ENCODE measurements around the gene PTK6.

The PTK6 gene

DNA sequence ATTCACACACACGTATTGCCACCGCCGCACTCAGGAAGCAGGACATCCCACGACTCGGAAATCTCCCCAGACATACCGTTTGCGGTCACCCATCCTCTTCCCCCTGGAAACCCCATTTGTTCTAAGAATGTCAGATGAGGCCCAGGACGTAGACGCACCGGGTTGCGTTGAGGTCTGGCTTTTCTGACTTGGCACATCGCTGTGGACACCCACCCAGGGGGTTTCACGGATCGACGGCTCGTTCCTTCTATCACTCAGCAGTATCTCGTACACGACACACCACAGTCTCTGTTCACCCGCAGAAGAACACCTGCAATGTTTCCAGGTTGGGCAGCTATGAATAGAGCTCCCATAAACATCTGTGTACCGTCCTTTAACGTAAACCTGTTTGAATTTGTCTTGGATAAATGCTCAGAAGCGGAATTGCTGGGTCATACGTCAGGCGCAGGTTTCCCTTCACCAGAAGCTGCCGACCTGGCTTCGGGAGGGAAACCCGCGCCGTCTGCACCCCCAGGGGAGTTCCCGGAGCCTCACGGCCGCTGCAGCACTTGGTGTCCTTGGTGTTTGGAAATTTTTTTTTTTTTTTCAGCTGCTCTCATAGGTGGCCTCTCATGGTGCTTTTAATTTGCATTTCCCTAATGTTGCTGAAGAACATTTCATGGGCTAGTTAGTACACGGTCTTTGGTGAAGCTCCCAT, 29.0 kb downstream of the PTK6 start:
- DNase-seq (ENCODE audit: low read depth in 2 of 2): no peak

DNA sequence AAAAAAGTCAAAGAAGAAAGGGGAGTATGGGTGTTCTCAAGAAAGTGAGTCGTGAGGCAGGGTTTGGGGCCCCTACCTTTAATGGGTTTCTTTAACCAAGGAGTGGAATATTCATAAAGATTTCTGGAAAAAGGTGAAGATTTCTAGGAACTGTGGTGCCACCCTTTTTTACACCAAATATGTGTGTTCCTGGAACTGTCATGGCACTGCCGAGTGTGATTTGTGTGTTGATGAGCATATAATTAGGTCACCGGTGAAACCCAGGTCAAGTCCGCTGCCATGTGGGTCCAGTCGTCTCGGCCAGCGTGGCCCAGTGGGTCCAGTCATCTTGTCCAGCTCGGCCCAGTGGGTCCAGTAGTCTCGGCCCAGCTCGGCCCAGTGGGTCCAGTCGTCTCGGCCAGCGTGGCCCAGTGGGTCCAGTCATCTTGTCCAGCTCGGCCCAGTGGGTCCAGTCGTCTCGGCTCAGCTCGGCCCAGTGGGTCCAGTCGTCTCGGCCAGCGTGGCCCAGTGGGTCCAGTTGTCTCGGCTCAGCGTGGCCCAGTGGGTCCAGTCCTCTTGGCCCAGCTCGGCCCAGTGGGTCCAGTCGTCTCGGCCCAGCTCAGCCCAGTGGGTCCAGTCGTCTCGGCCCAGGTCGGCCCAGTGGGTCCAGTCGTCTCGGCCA, 30.0 kb downstream of the PTK6 start:
- DNase-seq (ENCODE audit: low read depth in 2 of 2): no peak

DNA sequence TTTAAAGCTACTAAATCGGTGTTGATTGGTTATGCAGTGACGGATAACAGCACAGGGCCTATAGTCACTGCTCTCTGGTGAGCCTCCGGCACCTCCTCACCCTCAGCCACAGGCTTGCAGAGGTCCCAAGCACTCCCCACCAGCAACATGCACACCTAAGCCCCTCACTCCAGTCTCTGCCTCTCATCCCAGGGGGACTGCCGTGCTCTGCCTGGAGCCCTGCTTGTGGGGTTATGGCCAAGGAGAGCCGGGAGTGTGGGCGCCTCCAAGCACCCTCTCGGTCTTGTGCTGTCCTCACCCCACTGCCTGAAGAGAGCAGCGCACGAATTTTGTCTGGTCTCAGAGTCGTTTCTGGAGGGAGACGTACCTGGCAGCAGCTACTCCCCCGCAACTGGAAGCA, 31.5 kb downstream of the PTK6 start:
- no peak for DNase-seq (ENCODE audit: low read depth in 2 of 2)

DNA sequence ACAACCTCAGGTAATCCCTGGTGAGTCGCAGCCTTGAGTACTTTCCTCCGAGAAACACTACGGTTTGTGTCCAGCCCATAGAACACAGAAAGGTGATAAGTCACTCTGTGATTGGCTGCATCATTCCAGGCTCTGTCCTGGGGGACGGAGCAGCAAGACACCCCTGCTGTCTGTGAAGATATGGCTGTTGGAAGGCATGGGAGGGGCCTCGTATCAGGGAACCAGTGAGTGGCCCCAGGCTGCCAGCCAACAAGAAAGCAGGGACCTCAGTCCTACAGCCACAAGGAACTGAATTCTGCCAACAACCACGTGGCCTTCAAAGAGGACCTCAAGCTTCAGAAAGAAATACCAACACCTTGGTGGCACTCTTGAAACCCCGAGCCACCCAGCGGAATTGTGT, 31.9 kb downstream of the PTK6 start:
- DNase-seq (ENCODE audit: low read depth in 2 of 2): no peak

DNA sequence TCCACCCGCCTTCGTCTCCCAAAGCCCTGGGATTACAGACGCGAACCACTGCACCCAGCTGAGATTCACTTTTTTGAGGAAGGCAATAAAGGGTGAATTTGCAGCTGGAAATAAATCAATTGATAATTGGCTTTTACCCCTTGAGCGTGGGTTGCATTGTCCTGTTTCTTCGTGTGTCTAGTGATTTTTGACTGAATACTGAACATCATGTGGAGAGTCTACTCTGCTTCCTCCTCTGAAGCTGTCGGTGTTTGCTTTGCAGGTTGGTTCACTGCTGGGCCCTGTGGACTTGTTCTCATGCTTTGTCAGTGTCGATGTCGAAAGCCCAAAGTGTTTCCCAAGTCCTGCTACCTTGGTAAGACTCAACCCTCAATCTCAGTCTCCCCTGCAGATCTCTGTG, 32.5 kb downstream of the PTK6 start:
- no peak for DNase-seq (ENCODE audit: low read depth in 2 of 2)

DNA sequence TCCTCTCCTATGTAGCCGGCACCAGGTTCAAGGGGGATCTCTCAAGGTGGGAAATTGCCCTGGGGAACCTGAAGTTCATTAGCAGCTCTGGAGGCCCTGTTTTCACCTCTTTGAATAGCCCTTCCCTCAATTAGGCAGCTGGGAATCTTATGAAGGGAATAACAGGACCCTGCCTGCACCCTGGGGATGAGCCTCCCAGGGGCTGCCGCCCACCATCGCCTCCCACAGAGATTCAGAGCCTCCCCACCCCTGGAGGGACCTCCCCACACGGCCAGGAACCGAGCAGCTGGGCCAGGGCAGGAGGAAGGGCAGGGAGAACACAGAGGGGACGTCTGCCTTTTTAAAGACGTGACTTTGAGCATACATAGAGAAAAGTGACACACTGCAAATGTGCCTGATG, 33.7 kb downstream of the PTK6 start:
- DNase-seq (ENCODE audit: low read depth in 2 of 2): no peak

DNA sequence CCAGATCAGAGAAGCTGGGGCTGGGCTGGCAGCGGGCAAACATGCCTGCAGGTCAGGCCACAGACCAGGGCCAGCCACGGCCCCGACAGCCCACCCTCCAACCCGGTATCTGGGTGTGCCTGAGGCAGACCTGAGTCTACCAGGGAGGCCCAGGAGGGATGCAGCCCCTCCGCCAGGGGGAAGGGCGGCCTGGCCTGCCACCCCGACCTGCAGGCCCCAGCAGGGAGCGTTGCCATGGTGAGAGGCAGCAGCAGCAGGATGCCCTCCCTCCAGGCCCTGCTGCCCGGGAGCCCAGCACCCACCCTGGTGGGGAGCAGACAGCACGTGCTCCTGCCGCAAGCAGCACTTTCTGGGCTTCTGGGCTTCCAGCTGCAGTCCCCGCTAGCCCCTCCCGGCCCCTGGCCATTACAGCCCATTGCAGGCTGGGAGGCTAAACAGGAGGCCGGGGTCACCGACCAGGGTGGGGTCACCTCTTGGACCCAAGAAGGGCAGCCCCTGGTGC, 34.5 kb downstream of the PTK6 start:
- DNase-seq (ENCODE audit: low read depth in 2 of 2): no peak

DNA sequence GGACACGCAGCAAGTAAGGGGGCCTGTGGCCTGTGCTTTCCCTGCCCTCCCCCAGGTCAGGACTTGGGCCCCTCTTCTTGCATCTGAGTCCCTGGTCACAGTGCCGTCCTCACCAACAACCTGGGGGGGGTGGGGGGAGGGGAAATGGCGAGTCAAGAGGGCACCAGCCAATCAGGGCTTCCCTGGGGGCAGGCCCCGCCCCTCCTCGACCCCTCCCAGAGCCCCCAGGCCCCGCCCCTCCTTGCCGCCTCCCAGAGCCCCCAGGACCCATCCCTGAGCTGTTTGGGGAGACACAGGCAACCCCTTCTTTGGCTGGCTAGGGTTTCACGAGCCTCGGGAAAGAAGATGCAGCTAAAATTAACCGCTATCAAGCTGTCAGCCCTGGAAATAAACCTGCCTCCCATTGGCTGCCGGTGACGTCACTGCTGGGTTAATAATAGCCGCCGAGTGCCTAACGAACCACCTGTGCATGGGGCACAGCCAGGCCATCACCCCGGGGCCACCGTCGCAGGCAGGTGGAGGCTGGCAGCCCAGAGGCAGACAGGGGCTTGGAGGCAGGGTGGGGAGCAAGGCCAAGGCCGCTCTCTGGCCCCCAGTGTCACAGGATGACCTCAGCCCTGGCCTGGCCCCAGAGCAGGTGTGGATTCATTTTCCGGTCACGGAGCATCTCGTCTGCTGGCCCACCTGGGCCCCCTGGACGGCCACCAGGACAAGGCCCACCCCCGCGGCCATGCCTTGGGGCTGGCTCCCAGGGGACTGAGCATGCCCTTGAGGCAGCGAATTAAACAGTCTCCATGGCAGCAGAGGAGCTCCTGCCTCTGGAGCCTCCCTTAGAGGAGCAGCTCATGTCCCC, 35.1 kb downstream of the PTK6 start:
- DNase-seq (ENCODE audit: low read depth in 2 of 2): no peak

DNA sequence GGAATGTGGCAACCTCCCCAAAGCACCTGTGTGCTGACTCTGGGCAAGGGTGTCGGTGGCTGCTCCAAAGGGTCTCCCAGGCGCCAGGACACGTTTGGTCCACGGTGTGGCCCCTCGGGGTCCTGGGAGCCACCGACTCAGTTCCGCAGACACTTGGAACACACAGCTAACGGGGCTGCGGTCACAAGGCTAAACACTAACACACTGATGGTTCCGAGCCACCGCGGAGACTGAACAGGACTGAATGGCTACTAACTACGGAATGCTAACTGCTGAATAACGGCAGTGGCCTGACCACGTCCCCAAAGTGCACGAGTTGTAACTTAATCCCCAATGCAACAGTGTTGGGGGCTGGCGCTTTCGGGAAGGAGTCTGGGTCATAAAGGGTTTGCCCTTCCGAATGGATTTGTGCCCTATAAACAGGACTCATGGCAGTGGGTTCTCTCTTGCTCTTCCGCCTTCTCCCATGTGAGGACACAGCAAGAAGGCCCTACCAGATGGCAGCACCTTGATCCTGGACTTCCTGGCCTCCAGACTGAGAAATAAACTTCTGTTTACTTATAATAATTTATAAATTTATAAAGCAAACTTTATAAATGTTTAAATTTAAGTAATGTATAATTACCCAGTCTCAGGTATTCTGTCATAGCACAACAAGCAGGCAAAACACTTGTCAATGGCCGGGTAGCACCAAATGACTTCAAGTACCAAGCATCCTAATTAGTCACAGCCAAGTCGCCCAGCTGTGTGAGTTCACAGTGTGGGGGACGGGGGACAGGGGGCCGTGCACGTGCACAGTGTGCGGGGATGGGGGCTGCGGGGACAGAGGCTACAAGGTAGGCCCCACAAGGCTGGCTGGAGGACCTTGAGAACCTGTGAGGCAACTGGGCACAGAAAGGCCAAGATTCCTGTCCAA, 36.0 kb downstream of the PTK6 start:
- no peak for DNase-seq (ENCODE audit: low read depth in 2 of 2)

DNA sequence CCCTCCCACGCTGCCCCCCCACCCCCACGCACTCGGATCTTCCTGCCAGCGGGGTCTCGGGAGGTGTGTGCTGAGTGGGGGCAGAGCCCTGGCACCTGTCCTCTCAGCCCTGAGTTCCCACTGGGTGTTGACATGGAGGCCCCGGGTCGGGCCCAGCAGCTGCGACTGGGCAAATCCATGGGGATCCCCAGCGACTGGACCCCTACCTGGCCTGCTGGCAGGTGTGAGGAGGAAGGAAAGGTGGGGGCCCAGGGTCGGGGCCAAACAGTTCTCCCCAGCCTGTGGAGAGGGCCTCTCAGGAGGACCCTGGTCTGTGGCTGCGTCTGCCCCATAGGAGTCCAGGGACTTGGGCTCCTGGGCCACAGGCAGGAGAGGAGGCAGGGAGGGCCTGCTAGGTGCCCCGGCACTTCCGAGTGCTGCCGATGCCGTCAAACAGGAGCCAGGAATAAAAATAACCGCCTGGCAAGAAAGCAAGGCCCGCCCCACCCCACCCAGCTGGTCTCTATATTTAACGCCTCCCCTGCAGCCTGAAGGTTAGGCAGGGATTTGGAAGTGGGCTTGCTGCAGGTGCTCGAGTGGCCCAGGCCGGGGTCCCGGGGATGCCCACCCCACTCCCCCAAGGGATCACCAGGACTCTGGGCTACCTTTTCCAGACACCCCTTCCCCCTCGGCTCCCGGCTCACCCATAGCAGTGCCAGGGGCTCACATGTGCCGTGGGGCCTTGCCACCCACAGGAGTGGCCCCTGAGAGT, 36.9 kb downstream of the PTK6 start:
- no peak for DNase-seq (ENCODE audit: low read depth in 2 of 2)

DNA sequence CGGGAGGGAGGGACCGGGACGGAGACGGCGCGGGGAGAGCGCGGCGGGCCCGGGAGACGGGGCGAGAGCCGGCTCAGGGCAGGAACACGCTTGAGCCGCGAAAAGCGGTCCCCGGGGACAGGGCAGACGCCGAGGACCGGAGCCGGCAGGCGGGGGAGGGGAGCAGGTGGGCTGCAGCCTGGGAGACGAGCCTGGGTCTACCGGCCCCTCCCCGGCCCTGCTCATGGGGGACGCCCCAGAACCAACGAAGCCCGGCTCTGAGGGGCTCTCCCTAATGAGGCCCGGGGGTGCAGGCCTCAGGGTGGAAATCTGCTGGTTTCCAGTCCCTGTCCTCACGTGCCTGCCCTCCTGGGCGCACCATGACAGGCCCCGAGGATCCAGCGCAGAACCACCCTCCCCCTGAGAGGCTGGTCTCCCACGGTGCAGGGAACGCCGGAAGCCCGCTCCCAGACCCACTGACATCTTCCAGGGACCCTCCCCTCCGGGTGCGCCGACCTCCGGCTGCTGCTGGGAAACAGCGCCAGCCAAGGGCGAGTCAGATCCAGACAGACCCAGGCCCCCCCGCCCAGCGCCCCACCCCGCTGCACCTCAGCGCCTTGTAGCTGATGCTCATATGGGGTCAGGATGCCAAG, 37.7 kb downstream of the PTK6 start:
- no peak for DNase-seq (ENCODE audit: low read depth in 2 of 2)

DNA sequence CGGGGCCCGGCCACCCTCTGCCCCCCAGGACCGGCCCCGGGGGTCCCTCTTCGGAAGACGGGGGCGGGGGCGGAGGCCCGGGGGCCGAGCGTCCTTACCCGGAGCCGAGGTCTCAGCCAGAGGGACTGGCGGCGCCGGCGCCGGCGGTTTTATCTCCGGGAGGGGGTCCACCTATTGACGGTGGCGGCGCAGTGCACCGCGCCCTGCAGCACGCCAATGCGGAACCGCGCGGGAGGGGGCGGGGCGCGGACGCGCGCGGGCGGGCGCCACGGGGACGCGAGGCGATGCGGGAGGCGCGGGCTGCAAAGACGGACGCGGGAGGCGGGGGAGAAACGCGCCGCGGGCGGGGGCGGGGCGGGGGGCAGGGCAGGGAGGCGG, 38.2 kb downstream of the PTK6 start, which contains the start of gene EEF1A2:
Gene EEF1A2, minus strand, starts transcription at position 124 of the 378 bp plus-strand sequence. CDS start 1,320 bp downstream, outside the sequence.
- DNase-seq (ENCODE audit: low read depth in 2 of 2): no peak

DNA sequence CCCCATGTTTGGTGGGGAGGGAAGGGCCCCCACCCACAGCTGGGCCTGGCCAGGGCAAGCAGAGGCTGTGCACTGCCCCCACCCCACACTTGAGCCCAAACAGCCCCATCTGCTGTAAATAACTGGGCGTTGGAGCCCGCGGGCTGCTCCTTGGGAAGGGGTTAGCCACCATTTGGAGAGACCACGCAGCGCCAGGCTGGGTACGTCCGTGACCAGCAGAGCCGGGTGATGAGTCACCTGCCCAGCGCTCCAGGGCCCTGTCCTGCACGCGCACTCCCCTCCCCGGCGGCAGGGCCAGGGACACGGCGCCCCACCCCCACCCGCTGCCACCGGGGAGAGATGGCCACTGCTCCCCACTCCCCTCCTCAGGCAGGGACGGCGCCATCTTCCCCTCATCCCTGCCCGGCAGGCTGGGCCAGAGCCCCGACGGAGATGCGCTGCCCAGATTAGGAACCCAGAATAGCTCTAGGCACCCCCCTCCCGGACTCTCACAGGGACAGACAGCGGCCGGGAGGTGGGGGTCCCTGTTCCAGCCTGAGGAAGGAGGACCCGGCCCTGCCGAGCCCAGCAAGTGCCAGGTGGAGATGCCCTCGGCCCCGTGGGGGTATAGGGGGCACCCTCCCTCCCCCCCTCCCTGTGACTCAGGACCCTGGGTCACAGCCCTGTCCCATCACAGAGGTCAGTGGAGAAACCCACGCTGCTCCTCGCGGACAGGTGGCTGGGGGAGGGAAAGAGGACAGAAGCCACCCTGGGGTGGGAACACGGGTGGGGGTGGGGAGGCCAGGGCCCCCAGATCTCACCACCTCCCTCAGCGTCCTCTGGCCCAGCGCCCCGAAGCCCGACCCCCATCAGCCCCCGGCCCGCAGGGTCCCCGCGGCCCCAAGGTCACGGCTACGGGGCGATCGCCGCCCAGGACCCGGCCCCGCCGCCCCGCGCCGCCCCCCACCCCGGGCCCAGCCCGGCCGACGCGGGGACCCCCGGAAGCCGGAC, 38.9 kb downstream of the PTK6 start:
- DNase-seq (ENCODE audit: low read depth in 2 of 2): no peak

DNA sequence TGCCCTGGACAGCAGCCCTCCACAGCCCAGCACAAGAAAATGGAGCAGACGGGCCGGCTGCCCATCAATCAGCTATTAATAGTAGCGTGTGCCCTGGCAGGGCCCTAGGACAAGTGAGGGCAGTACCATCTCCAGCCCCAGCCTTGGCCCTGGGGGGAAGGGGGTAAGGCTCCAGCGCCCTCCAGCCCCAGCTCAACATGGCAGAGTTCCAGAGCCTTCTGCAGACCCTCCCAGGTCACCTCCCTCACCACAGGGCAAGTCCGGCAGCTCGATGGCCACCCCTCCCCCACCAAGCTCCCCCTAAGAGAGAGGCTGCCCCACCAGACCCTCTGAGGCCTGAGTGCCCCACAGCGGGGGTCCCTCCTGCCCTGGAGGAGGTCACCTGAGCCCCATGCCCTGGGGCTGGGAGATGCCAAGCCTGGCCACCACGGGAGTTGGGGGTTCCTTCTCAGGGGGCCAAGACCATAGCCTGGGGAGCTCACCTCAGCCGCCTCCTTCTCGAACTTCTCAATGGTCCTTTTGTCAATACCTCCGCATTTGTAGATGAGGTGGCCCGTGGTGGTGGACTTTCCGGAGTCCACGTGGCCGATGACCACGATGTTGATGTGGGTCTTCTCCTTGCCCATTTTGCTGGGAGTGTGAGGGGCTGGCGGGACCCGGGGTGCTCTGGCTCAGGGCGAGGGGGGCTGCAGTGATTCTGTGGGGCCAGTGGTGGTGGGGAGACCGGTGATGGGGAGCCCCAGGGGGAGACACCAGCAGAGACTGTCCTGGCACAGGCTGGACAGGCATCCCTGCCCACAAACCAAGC, 39.8 kb downstream of the PTK6 start:
- no peak for DNase-seq (ENCODE audit: low read depth in 2 of 2)

DNA sequence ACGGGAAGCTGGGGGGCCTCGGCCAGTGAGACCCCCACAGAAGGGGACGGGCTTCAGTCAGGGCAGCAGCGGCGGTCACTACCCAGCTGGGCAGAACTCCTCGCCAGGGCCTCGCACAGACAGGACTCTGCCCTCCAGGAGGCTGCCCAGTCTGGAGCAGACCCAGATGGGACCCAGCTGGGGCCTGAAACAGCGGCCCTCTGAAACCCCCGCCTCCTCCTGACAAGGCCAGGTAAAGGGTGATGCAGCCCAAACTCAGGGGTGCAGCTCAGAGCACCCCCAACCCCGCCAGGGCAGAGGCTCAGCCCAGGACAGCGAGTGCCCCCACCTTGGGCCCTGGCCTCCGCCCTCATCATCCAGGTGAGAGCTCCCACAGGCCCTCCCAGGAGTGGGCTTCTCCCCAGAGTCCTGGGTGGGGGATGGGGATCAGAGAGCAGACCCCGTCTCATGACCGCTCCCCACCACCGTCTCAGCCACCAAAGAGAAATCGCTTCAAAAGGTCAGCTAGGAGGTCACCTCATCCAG, 40.5 kb downstream of the PTK6 start:
- DNase-seq (ENCODE audit: low read depth in 2 of 2): no peak

DNA sequence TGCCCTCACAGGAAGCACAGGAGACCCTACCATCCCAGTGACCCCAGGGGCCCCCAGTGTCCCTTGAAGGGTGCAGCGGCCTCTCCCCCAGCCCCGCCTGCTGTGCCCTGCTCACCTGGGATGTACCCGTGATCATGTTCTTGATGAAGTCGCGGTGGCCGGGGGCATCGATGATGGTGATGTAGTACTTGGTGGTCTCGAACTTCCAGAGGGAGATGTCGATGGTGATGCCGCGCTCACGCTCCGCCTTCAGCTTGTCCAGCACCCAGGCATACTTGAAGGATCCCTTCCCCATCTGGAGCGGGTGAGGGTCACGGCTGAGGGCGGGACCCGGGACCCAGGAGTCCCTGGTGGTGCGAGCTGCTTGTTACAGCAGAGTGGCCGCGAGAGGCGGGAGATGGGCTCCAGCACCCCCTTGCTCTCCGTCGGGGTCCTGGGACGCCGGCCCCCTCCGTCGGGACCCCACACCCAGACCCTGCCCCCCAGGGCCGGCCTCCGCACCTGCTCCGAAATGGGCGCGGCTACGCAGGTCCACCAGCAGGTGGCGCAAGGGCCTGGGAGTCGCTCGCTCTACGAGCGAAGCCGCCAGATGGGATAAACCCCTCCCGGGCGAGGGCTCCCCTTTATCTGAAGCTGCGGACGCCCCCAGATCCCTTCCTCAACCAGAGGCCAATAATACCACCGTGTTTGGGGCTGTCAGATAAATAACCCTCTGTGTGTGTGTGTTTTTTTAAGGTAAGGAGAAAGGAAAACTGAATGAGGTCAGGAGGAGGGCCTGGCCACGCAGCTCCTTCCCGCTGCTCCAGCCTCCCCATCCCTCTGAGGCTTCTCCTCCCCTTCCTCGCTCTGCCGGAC, 41.2 kb downstream of the PTK6 start:
- peak; percentile 49 to 61 for DNase-seq (ENCODE audit: low read depth in 2 of 2)

DNA sequence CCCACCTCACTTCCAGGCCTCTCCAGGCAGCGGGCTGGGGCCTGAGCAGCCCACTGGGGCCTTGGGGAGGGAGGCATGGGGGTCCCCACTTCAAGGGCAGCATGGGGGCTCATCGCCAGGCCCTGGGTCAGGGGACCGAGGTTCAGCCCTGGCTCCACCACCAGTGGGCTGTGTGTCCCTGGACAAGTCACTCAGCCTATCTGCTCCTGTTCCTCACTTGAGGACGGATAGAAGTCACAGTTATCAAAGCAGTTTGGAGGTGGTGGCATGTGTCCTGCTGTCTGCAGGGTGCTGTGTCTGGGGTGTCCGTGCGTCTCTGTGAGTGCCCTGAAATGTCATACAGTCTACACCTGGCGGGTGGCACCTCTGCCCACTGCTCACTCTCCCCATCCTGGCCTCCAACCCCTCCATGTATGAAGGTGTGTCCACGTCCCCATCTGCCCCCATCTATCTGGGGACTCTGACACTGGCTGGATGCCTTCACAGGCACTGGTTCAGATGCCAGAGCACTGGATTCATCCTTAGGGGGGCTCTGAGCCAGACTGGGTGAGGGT, 41.9 kb downstream of the PTK6 start:
- DNase-seq (ENCODE audit: low read depth in 2 of 2): no peak

All from activated CD8-positive, alpha-beta memory T cell treated with anti-CD3 and anti-CD28 coated beads for 4 hours (primary cell).